Ascending aorta (tissue), 2 donors: ENCODE measurements around the gene PLCH2. TPM values are rescaled to one million over a fixed set of nuclear protein-coding genes. Genes with fewer than 3 reads are reported as not detected.

Experiments used
- DNase-seq, 2 donors: peaks; one replicate each; pipeline ENCODE4 v3.0.0-alpha.2; 2019; ENCODE audit warnings: low spot score in 2 of 2
- H3K27ac ChIP-seq, 2 donors: fragments of 200-600 bp; sonication (generic); one replicate each; pipeline ENCODE4 v1.5.1; 2016 to 2017; ENCODE audit warnings: mild to moderate bottlenecking in 1 of 2
- H3K27me3 ChIP-seq: fragments of 200-600 bp; sonication (generic); one replicate; pipeline ENCODE4 v1.5.1; 2017
- H3K36me3 ChIP-seq, 2 donors: fragments of 200-600 bp; sonication (generic); one replicate each; pipeline ENCODE4 v1.5.1; 2016
- H3K4me1 ChIP-seq, 2 donors: fragments of 200-600 bp; sonication (generic); one replicate each; pipeline ENCODE4 v1.5.1; 2016 to 2017; ENCODE audit warnings: mild to moderate bottlenecking in 1 of 2
- H3K4me3 ChIP-seq, 2 donors: fragments of 200-600 bp; sonication (generic); one replicate each; pipeline ENCODE4 v1.5.1; 2016 to 2017; ENCODE audit warnings: mild to moderate bottlenecking in 1 of 2
- H3K9me3 ChIP-seq, 2 donors: fragments of 200-600 bp; sonication (generic); one replicate each; pipeline ENCODE4 v1.5.1; 2016
- CTCF ChIP-seq, 3 experiments: fragments of 200-600 bp in 2 of 3; fragments of 450-650 bp in 1 of 3; sonication (generic) in 2 of 3; IDR thresholded peaks; one replicate each; pipeline ENCODE4 v1.5.1; 2016 to 2019; ENCODE audit warnings: antibody characterized with exemption in 3 of 3, mild to moderate bottlenecking in 1 of 3, moderate library complexity in 1 of 3
- intact Hi-C: fragments of 100-400 bp; cut with DNase I; formaldehyde crosslinking; loops from one replicate; pipeline ENCODE4 v1.15.1; 2023
- total RNA-seq: library from RNA; depleted of rRNA; stranded (reverse); fragments of >200 nt; gene quantifications from one replicate; pipeline ENCODE4 v1.1.0, GENCODE V29; 2016

The PLCH2 gene
- total RNA-seq, 1 donor from 2014 or later: not detected

GRCh38 chr1:2445823-2446215 lies 30.3 kb upstream of the PLCH2 start:
- no peak for DNase-seq
- no peak for TF ChIP-seq CTCF (IDR thresholded peaks at IDR 0.05)
- Histone ChIP-seq H3K36me3 (no peaks in the 10 kb centered on the region), H3K4me3 (no peak overlapping the region), H3K27me3 (peaks cover 8% of the 10 kb centered on the region), H3K4me1 (no peaks in the 10 kb centered on the region), H3K27ac (no peak overlapping the region), H3K9me3 (no peaks in the 10 kb centered on the region)
- intact Hi-C loops: no loop called here

GRCh38 chr1:2446394-2446793 lies 29.7 kb upstream of the PLCH2 start:
- H3K4me3 ChIP-seq: no peak overlapping the region
- H3K27ac ChIP-seq: no peak overlapping the region
- H3K9me3 ChIP-seq: no peaks in the 10 kb centered on the region
- no peaks in the 10 kb centered on the region for H3K4me1 ChIP-seq
- H3K36me3 ChIP-seq: no peaks in the 10 kb centered on the region
- DNase-seq: no peak
- intact Hi-C loops: no loop called here
- peaks cover 8% of the 10 kb centered on the region for H3K27me3 ChIP-seq
- TF ChIP-seq CTCF (IDR thresholded peaks at IDR 0.05): no peak

GRCh38 chr1:2446861-2447260 lies 29.2 kb upstream of the PLCH2 start:
- peaks cover 8% of the 10 kb centered on the region for H3K27me3 ChIP-seq

GRCh38 chr1:2447276-2448097 lies 28.6 kb upstream of the PLCH2 start:
- Histone ChIP-seq H3K36me3 (no peaks in the 10 kb centered on the region), H3K9me3 (no peaks in the 10 kb centered on the region), H3K4me3 (no peak overlapping the region), H3K27ac (no peak overlapping the region), H3K4me1 (no peaks in the 10 kb centered on the region), H3K27me3 (peaks cover 12% of the 10 kb centered on the region)
- TF ChIP-seq CTCF (IDR thresholded peaks at IDR 0.05): no peak
- DNase-seq: no peak
- intact Hi-C loops: no loop called here

More at GRCh38 chr1:2446861-2447260, 29.2 kb upstream of the PLCH2 start:
- no peak overlapping the region for H3K4me3 ChIP-seq
- no peak for DNase-seq
- TF ChIP-seq CTCF (IDR thresholded peaks at IDR 0.05): no peak
- no peaks in the 10 kb centered on the region for H3K4me1 ChIP-seq
- intact Hi-C loops: no loop called here
- no peak overlapping the region for H3K27ac ChIP-seq
- H3K36me3 ChIP-seq: no peaks in the 10 kb centered on the region
- no peaks in the 10 kb centered on the region for H3K9me3 ChIP-seq

GRCh38 chr1:2448098-2448445 lies 28.0 kb upstream of the PLCH2 start:
- intact Hi-C loops: no loop called here
- Histone ChIP-seq H3K27ac (no peak overlapping the region), H3K9me3 (no peaks in the 10 kb centered on the region), H3K4me3 (no peak overlapping the region), H3K36me3 (no peaks in the 10 kb centered on the region), H3K27me3 (peaks cover 8% of the 10 kb centered on the region), H3K4me1 (no peaks in the 10 kb centered on the region)
- TF ChIP-seq CTCF (IDR thresholded peaks at IDR 0.05): no peak
- no peak for DNase-seq
